HG02852 (cell line): ENCODE measurements around the gene MATN3.
A peak's percentile ranks its signal among the peaks of the same experiment; 100 is the strongest.

ENCODE experiments used
- ATAC-seq: cut with Tn5 transposase; IDR thresholded peaks from one replicate; pipeline ENCODE4 v1.9.1; 2021; ENCODE audit warnings: mild to moderate bottlenecking, moderate library complexity; ENCODE audit not compliant: unreplicated experiment

Gene MATN3

DNA sequence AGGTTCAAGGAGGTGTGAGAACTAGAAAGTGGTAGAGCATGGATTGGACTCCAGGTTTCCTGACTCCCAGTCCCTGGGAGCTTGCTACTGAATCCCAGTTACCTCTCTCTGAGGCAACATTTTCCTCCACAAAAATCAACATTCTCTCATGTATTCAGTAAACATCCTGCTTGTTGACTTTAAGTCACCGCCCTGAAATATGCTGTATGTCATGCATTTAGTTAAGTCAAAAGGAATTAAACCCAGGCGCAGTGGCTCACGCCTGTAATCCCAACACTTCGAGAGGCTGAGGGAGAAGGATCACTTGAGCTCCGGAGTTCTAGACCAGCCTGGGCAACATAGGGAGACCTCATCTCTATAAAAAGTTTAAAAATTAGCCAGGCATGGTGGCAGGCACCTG, 3.8 kb downstream of the MATN3 start:
- no peak for ATAC-seq

GRCh38 chr2:20005891-20006470, 6.5 kb downstream of the MATN3 start:
- ATAC-seq, result no peak

DNA sequence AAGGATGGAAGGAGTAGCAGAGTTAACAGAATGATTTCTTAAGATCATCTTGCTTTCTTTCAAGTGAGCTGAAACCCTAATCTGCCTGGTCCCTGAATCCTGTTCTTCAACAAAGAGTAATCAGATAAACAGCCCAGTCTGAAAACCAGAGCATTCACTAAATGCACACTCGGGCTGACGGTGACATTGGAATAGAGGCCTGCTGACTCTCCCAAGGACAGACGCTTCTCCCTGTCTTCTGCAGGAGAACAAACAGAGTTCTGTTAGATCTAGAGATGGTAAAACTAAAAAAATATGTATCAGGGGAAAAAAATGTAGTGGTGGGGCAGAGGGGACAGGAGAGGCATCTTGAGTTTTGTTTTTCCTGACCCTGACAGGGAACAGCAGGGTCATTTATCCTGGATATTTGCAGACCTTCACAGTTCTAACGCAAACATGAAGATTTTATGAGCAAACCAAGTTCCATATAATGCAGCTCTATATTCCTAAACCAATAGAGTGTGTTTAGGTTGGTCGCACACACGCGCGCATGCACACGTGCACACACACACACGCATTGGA, 7.3 kb downstream of the MATN3 start:
- ATAC-seq, result no peak

DNA sequence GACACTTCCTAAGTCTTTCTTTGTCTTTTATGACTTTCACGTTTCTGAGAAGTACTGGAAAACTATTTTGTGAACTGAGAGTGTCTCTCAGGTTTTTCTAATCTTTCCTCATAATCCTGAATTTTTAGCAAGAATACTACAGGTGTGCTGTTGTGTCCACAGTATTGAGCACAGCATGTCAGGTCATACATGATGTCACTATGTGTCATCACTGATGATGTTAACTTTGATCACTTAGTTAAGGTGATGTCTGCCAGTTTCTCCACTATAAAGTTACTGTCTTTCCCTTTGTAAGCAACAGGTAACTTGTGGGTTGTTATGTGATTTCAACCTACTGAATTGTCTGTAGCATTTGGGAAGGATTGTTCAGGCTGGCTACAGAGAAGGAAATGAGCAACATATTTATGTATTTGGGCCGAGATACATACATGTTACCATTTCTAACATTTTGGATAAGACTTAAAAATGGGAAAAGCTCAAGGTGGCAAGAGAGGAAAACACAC, 11.1 kb downstream of the MATN3 start:
- no peak for ATAC-seq

GRCh38 chr2:19993731-19994130, 18.7 kb downstream of the MATN3 start:
- ATAC-seq, result no peak

GRCh38 chr2:19991895-19992294, 20.6 kb downstream of the MATN3 start:
- ATAC-seq, result no peak

DNA sequence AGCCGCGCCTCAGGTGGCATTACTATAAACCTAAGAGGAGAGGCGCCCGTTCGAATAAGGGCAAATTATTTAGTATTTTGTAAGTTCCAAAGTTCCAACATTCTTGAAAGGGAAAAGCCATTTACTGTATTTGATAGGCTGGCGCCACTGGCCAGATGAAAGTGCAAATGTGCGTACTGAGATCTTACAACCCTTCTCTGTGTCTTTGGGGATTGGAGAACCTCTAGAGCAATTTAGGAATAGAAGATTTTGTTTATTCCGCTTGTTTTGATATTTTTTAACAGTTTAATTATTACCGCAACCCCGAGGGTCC, 22.1 kb downstream of the MATN3 start:
- no peak for ATAC-seq

DNA sequence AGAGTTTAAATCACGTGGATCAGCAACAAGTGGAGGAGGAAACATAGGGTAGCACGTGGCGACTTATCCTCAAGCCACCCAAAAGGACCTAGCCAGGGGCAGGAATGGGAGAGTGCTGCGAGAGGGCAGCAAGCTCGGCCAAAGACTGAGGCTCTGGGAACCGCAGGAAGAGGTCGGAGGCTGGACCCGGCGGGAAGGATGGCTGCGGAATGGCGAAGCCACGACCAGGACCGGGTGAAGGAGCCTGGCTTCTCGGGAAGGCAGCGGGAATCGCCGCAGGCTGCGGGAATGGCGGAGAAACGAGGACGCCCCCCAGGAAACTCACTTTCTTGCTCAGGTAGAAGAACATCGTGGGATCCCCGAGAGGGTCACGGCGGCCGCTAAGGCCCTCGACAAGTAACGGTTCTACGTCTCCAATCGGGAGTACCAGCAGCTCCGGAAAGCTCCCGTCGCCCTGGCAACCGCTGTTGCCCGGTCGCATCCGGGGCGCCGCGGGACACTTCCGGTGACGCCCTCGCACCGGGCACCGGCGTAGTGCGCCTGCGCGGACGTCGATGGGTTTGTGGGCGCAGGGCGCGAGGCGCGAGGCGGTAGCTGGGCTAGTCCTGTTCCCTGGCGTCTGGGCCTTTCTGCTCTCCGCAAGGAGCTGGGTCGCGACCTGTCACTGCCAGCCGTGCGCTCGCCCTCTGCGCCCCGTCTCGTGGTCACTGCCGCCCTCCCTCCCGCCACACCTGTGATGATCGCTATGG, 22.6 kb downstream of the MATN3 start, which contains the start of gene WDR35:
TSS of gene WDR35 (minus strand) at position 439 of the 749 bp plus-strand sequence. CDS start at position 349, 90 bp downstream.
- ATAC-seq, result peak; percentile 95

- ATAC-seq, result no peak
Observed at GRCh38 chr2:19989342-19989666, 23.2 kb downstream of the MATN3 start.

GRCh38 chr2:19988600-19988999, 23.9 kb downstream of the MATN3 start:
- no peak for ATAC-seq

GRCh38 chr2:19987936-19988335, 24.5 kb downstream of the MATN3 start:
- ATAC-seq, result peak; percentile 61

- no peak for ATAC-seq
Observed at GRCh38 chr2:19982268-19982667, 30.2 kb downstream of the MATN3 start.

GRCh38 chr2:19979932-19980331, 32.5 kb downstream of the MATN3 start:
- no peak for ATAC-seq

DNA sequence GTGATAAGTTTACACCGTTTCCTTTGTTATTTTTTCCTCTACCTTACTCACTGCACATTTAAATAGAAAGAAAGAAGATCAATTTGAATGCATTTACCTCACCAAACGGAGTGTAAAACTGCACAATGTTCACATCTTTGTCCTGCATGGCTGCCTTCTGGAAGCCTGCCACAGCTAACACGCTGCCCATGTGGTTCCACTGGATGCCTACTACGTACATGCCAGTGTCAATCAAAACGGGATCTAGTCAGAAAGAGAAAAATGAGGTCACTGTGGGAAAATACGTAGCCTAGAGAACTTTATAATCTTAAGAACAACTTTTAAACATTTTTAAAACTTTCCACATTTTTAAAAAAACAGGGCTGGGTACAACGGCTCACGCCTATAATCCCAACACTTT, 39.0 kb downstream of the MATN3 start:
- no peak for ATAC-seq

GRCh38 chr2:19971691-19972090, 40.8 kb downstream of the MATN3 start:
- ATAC-seq, result no peak

GRCh38 chr2:19963386-19963785, 49.1 kb downstream of the MATN3 start:
- no peak for ATAC-seq

DNA sequence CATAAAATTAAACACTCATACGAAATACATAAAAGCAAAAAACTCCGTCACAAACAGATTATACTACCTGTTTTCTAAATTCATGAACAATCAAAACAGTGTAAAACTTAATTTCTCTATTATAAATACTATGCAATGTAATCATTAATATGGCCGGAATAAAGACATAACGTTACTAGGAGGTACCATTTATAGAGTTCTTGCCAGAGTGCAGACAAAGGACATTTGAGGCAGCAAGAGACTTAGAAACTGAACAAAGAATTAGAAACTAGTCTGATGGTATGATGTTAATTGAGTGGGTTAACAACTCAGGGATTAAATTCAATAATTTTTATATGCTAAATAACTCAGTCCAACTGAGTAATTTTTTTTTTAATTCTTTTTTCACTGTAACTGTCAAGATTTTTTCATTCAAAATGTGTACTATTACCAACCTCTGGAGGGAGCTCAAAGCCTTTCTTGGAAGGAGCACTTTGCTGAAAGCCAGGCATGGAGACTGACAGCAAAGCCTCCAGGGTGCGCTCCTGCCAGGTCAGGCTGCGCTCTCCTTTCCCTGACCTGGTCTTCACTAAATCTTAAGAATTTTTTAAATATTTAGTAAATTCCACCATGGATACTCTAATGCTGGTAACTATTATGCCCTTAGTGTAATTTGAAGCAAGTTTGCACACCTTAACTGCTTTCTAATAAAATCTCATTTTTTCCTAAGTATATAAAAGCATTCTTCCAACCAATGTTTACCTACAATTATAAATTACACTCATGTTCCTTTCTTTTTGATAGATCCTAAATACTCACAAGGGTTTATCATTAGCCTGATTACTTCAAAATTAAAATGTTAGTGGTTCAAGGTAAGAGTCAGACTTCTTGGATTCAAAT, 56.7 kb downstream of the MATN3 start:
- peak; percentile 86 for ATAC-seq

DNA sequence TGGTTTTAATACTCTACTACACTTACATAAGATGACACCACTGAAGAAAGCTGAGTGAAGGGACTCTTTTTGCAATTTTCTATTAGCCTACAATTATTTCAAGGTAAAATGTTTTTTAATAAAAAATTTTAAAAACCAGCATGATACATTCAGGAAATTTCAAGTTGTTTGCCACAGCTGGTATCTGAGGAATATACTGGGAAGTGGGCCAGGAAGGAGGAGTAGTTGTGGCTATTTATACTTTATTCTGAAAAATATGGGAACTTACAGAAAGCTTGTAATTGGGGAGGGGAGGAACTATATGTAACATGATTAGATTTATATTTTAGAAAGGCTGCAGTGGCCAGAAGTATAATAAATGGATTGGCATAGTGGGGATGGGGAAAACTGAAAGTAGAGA, 63.4 kb downstream of the MATN3 start:
- ATAC-seq, result no peak

GRCh38 chr2:19947184-19947940, 65.1 kb downstream of the MATN3 start:
- ATAC-seq, result no peak

- ATAC-seq, result no peak
Observed at GRCh38 chr2:19944205-19944845, 68.1 kb downstream of the MATN3 start.
